GM21390 (cell line): ENCODE results near the gene FHIT.

Source experiments
- ATAC-seq: cut with Tn5 transposase; IDR thresholded peaks from one replicate; pipeline ENCODE4 v1.9.1; 2021; ENCODE audit not compliant: unreplicated experiment

The FHIT gene

DNA sequence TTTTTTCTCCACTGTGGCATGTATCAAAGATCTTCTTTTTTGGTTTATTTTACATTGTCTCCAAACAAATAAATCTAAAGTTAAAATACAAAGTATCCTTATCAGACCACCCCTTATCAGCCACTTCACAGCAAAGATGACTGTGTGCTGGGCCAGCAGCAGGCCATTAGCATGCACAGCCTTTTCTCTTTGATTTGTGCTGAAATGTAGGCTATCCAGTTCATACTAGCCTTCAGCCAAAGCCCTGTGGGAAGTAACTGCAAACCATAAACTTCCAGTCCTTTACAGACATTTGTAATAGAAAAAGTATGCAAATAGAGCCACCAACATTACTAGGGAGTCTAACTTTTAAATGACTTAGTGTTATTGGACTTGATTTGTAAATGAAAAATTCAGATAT is 816.3 kb downstream of the FHIT start:
- no peak for ATAC-seq

DNA sequence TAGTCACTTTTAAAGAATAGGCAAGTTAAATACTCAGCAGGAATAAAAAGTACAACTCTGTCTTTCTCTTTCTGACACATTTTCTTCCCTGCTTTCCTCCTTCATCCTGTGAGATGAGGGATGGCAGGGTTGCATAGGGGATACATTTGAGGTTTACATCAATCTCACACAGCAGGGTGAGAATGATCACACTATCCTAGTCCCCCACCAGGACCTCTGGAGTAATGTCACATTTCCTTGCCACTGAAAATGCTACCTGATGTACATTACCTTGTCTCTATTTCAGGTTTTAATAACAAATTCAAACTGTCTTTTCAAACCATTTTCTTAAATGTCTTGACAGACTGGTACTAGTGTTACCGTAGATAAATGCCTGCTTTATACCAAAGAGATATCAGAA is 816.9 kb downstream of the FHIT start:
- no peak for ATAC-seq

DNA sequence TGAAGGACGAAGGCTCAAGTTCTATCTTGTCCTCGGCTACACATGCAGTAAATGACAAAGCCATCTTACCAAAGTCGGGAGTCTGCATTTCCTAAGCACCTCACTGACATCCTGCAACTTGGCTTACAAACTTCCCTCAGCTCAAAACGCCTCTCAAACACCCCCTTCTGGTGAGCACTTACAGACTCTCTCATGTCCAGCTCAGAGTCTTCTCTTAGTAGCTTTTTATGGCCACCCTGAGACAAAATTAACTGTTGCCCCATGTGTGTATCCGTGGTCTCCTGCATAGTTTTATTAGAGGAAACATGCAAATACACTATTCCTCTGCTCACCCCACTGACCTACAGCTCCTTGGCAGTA is 819.7 kb downstream of the FHIT start:
- ATAC-seq, result no peak

DNA sequence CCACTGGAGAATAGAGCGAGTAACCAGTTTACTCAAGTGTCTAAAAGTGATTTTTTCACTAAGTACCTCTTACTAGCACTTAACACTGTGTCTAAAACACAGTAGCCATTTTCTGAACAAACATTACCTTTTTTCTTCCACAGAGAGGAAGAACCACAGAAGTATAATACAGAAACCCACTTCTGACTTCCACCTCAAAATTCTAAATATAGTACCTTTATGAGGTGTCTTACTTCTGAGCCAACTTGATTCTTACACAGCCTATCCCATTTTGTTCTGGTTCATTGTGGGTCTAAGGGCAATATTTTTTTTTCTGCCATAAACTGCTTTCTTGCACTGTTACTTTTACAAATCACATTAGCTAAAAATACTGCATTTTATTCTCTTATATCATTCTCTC is 821.0 kb downstream of the FHIT start:
- ATAC-seq, result no peak

DNA sequence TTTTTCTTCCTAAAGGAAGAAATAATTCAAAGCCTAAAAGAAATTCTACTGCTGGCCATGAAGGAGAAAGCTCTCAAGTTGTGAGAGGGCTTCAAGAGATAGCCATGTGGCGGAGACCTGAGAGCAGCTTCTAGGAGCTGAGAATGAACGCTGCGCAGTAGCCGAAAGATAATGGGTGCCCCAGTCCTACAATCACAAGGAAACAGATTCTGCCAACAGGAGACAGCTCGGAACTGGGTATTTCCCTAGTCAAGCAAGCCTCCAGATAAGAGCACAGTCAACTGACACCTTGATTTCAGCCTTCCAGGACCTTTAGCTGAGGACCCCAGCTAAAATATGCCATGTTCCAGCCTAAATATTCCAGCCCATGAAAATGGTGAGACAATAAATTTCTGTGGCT is 824.1 kb downstream of the FHIT start:
- ATAC-seq, result no peak

DNA sequence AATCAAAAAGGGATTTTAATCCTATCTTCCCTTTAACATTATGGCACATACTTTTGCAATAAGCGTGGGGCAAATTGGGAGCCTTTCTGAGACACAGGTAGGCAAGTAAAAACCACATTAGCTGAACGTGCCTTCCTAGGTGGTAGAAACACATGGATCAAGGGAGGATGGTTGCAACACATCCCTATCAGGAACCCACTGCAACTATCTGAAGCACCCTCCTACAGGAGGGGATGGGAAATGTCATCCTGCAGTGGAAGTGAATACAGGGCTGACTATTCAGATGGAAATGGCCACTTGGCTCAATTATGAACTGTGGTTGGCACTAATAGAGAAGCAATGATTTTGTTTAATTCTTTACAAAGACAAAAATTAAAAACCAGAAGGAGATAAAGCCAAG is 826.3 kb downstream of the FHIT start:
- ATAC-seq, result no peak

DNA sequence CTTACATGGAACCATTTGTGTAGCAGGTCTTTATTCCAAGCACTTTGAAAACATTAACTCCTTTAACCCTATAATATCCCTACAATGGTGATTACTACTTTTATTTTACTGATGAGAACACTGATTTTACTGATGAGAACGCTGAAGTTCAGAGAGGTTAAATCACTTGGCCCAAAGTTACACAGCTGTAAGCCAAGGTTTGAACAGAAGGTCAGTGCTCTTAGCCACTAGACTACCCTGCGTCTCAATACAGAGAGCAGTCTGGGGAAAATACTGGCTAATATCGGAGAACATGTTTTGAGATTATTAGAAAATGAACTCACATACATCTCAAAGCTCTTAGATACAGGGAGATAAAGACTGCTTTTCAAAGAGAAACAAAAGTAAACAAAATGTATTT is 827.2 kb downstream of the FHIT start:
- ATAC-seq, result no peak

DNA sequence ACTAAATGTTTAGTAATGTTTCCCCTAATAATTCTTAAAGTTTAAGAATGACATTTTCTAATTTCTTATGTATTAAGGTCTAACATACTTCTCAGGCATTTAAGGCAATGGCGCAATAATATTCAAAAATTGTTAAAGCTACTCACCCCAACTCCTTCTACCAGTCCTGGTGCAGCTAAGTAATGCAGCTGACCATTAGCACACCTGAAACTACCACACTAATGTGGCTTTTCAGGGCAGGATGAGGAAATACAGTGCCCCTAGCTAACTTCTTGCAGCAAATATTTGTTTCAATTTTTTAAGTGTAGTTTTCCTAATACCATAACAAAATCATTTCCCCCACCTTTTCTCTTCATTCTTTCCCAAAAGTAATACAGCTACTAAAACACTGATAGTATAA is 827.7 kb downstream of the FHIT start:
- ATAC-seq, result no peak

DNA sequence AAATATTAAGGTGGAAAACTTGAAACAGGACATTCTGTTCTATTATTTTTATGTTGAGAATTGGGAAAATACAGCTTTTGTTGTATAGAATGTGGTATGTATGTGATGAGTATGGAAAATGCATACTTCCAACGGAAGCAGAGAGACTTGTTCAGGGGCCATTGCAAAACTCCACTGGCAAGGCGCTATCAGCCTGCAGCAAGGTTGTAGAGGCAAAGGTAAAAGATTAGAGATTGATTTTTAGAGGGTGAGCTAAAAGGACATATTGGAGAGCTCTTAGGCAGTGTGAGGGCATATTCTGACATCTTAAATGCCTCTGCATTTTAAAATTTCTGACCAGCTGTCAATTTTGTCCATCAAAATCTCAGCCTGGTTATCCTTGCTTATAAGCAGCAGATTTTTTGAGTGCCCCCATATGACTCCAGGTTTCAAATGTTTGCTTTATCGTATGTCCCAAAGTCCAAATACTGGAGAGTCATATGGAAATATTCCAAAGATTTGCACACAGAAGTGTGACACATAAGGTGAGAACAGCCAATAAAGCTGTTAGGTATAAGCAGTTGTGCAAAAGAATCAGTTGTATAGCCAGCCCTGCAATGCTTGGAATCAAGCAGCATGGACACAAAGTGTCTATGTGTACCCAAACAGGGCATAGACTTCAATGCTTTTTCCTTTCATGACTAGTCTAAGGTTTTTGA is 829.4 kb downstream of the FHIT start:
- ATAC-seq, result no peak

DNA sequence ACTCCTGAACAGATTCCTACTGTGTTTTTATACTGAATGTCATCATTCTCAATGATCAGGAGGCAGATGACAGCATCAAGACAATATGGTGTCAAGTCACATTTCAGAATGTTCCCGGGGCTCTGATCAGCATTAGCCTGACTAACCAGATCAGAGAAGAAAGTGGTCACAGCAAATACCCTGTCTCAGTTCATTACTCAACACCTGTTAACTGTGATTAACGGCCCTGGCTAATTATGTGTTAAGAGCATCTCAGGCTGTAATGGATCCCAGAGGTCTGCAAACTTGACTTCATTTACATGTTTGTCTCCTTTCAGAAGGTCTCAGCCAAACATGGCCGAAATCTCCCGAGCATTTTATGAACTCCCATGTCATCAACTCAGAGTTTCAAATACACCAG is 833.7 kb downstream of the FHIT start:
- ATAC-seq, result no peak

DNA sequence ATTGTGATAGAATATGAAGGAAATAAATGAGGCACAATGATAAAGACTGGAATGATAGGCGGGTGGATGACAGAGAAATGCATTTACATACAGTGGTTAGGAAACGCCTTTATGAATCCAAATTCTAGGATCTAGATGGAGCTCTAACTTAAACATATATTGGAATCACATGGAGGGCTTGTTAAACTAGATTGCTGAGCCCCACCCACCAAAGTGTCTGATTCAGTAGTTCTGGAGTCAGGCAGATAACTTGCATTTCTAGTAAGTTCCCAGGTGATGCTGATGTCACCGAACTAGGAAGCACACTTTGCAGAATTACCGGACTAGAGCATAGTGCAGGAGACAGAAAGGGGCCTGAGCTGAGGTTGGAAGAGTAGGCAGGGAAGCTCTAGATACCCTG is 837.2 kb downstream of the FHIT start:
- ATAC-seq, result no peak

DNA sequence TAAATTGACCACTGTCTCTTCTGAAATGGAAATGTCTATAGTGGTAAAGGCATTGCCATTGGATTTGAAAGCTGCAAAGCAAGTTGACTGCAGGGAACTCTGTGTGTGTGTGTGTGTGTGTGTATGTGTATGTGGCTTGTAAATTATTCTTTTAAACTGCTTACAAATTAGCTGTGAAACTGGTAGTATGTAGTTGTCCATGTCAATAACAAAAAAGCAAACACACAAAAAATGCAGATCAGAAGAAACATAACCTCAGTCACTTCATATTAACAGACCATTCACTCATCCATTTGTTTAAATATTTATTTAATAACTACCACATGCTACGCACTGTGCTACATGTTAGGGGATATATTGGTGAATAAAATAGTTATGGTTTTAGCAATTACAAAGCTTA is 837.7 kb downstream of the FHIT start:
- ATAC-seq, result no peak

DNA sequence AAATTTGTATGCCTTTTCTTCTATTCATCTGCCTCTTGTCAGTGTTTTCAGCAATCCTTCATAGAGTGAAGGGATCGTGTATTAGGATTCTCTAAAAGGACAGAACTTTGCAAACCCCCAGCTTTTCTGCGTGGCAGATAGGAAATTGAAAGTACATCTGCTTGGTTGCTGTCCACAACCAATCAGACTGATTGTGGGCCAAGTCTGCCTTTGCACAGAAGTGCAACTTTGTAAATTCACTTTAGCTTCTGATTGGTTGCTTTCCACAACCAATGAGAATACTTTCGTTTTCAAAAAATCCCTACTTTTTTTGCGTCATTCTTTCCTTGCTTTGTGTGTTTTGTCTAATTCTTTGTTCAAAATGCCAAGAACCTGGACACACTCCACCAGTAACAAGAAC is 847.4 kb downstream of the FHIT start:
- ATAC-seq, result no peak

DNA sequence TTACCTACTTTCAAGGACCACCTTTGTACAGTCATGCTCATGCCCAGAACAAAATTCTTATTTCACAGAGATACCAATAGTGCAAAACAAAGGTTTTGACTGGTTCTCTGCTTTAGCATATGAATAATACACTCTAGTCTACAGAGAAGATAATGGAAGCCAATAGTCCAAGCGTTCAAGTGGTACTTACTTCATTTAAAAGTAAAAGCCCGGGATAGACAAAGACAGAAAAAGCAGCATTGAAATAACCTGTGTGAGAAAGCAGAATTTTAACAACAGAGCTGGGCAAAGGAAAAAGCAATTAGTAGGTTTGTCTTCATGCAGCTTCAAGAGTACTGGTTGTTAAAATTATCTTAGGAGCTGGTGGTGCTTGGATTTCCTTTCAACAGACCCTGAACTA is 848.3 kb downstream of the FHIT start:
- no peak for ATAC-seq

DNA sequence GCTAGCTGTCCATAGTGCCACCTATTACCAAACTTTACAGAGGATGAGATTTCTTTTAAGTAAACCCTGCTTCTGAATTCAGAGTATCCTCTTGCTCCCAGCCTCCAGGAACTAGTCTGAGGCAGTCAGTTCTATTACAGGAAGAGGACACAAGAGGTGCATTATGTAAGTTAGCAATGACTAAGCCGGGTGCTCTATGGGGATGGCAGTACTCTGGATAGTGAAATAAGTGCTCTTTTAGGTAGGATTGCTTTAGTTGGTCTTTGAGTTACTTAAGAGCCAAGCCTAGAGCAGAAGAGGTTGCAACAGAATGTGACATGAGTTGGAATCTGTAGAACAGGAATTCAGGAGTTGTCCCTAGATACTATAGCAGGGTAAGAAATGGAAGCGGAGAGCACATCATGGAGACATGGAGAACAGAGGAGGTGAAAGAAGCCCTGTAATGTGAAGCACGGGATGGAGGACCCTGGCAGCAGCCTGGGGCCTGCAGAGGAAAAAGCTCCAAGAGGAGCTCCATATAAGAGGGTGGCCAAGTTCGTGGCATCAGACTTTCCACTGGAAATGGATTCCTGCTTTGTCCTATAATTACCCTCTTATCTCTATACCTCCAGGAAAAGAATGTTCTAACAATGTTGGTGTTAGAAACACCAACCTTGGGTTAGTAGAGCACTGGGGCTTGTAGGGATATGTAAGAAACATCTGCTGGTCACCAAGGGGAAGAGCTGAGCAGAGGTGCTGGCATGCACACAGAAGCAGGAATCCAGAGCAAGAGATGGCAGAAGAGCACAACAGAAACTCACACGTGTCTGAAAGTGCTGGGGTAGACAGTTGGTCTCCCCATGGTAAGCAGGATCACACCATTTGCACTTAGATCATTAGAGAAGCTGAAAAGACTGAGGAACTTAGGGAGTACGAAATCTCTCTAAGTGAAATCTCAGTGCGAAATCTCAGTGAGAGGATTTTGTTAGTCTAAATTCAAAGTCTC is 851.1 kb downstream of the FHIT start:
- ATAC-seq, result no peak

DNA sequence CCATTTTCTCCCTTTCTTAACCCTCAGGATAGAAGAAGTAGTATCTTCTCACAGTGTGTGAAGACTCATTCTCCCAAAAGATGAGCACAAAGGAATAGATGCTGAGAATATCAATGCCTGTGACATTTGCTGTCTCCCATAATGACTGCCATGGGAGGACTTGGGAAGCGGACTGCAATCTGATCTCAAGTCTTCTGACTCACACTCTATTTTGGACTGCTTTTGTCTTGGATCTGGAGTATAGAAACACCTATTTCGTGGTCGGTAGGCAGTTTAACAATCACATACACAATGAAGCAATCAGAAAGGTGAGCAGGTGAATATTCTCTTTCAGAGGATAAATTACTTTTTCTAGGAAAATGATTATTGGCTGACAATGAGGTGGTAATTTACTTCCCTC is 852.0 kb downstream of the FHIT start:
- ATAC-seq, result no peak

DNA sequence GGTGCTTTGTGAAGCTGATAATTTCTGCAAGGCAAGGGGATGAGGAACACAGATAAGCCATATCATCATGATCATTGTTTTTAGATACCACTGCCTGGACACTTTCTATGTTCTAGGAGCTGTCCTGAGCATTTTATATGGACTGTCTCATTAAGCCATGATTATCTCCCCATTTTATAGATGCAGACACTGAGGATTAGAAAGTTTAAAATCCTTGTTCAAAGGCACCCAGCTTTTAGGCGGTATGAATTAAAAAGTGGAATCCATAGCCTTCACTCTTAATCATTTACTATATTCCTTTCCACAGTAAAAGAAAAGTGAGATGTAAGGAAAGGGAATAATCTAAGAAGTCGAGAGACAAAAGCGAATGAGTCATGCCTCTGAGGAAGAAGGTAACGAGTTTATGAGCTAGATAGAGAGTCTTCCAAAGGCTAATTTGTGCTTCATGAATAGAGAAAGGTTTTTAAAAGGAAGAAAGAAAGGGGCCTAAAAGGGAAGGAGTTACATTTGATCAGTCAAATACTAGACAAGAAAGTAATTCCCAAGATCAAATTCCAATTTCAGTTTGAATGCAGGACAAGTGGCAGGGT is 856.0 kb downstream of the FHIT start:
- no peak for ATAC-seq

DNA sequence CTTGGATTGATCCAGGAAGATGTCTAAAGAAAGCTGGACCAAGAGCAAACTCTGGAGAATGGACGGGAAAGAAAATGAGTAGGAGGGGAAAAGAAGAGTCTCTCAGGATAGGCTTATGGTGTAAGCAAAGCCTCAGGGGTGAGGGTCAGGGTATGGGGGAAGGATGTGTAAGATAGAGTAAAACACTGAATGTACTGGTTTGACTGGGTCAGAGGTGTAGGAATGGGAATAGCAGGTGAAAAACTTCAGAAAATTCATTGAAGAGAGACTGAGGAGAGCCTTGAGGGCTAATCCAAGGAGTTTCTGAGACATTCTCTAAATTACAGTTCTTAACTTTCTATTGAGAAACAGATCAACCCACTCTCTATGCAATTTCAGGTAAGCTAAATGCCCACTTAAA is 857.3 kb downstream of the FHIT start:
- ATAC-seq, result no peak

DNA sequence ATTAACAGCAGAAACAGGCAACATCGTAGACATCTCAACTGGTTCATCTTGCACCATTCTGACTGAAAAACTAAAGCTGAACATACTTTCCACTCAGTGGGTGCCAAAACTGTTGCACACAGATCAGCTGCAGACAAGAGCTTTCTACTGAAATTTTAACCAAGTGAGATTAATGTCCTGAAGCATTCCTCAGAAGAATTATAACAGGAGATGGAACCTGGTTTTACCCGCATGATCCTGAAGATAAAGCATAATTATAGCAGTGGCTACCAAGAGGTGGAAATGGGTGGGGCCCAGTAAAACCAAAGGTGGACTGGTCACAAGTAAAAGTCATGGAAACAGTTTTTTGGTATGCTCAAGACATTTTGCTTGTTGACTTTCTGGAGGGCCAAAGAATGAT is 858.8 kb downstream of the FHIT start:
- no peak for ATAC-seq

DNA sequence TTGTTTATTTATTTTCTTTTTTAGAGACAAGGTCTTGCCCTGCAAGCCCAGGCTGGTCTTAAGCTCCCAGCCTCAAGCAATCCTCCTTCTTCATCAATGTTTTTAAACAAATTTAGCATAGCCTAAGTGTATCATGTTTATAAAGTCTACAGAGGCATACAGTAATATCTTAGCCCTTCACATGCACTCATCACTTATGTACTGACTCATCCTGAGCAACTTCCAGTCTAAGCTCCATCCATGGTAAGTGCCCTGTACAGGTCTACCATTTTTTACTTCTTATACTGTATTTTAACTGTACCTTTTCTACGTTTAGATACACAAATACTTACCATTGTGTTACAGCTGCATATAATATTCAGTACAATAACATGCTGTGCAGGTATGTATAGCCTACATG is 860.0 kb downstream of the FHIT start:
- no peak for ATAC-seq

DNA sequence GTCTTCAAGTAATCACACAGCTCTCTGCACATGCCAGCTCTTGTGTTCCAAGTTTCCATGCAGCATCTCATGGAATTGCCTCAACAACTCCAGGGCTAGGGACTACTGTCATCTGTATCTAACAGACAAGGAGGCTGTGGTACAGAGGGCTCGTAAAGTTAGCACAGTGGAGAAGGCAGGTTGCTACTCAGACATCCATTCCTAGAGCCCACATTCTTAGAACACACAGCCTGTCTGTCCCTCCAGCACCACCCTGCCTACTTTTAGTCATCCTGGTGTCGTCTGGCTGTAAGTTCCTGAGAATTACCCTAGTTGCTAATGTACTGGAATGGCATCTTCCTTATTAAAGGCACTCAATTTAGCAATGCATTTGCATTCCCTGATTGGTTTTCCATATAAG is 862.5 kb downstream of the FHIT start:
- ATAC-seq, result no peak

DNA sequence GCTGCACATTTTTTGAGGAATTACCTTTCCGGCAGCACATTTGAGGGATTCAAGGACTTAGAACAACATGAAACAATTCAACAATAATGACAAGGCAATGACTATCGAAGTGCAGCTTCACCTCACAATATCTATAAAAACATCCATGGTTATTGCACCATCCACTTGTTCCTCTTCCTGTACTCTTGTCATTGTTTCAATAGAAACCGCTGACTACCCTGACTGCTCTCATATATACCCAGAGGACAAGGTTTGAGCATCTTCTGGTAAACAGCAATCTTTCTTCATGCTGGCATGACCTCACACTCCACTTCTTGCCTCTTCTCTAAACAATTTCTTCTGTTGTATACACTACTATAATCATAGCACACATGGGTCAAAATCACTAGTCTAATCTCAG is 864.9 kb downstream of the FHIT start:
- ATAC-seq, result no peak
